Prostate gland (tissue), 2 donors: ENCODE data around the gene NEURL1. TPM values are rescaled to one million over a fixed set of nuclear protein-coding genes. Genes with fewer than 3 reads are reported as not detected.

Experiments
- DNase-seq: peaks from one replicate; pipeline ENCODE4 v3.0.0-alpha.2; 2019; ENCODE audit warnings: low spot score
- H3K27ac ChIP-seq, 2 donors: fragments of 200-600 bp; sonication (generic); 2 replicates each; pipeline ENCODE4 v1.5.1; 2017 to 2019
- H3K27me3 ChIP-seq: fragments of 200-600 bp; sonication (generic); replicated peaks from 2 replicates; pipeline ENCODE4 v1.5.1; 2019; ENCODE audit not compliant: insufficient read depth
- H3K36me3 ChIP-seq, 2 donors: fragments of 200-600 bp; sonication (generic); 1 replicate in 1 of 2; 2 replicates in 1 of 2; pipeline versions ENCODE4 v1.5.1 to v1.8.1; 2017 to 2019
- H3K4me1 ChIP-seq: fragments of 200-600 bp; sonication (generic); replicated peaks from 2 replicates; pipeline ENCODE4 v1.5.1; 2019
- H3K4me3 ChIP-seq, 2 donors: fragments of 200-600 bp; sonication (generic); 2 replicates each; pipeline ENCODE4 v1.5.1; 2017 to 2019
- H3K9me3 ChIP-seq: fragments of 200-600 bp; sonication (generic); 2 replicates; pipeline ENCODE4 v1.5.1; 2017
- POLR2A ChIP-seq: fragments of 450-650 bp; IDR thresholded peaks from one replicate; pipeline ENCODE4 v1.6.1; 2016; ENCODE audit warnings: antibody characterized with exemption, mild to moderate bottlenecking
- POLR2AphosphoS5 ChIP-seq: sonication (generic); formaldehyde crosslinking; IDR thresholded peaks from one replicate; pipeline ENCODE4 v1.6.1; 2017; ENCODE audit warnings: antibody characterized with exemption
- WGBS: methylation state at CpG from one replicate; pipeline ENCODE4 v1.1.5; 2018; 5-methylcytosine and 5-hydroxymethylcytosine counted together
- intact Hi-C: fragments of 100-400 bp; cut with DNase I; formaldehyde crosslinking; loops from one replicate; pipeline ENCODE4 v1.14.2; 2022
- total RNA-seq, 2 donors: library from RNA; depleted of rRNA; stranded (reverse); fragments of >200 nt; gene quantifications; one replicate each; pipeline ENCODE4 v1.1.0, GENCODE V29; 2016
- TF ChIP-seq, protein P1 (sequence below), 4 experiments: fragments of 200-600 bp in 2 of 4; fragments of 450-650 bp in 2 of 4; sonication (generic) in 2 of 4; IDR thresholded peaks; 1 replicate in 3 of 4; 2 replicates in 1 of 4; pipeline ENCODE4 v1.5.1; 2016 to 2019; ENCODE audit warnings: antibody characterized with exemption in 4 of 4, mild to moderate bottlenecking in 2 of 4, moderate library complexity in 2 of 4

NEURL1 gene
- total RNA-seq, 2 donors from 2014 or later = 0.96 to 10.5 TPM

DNA sequence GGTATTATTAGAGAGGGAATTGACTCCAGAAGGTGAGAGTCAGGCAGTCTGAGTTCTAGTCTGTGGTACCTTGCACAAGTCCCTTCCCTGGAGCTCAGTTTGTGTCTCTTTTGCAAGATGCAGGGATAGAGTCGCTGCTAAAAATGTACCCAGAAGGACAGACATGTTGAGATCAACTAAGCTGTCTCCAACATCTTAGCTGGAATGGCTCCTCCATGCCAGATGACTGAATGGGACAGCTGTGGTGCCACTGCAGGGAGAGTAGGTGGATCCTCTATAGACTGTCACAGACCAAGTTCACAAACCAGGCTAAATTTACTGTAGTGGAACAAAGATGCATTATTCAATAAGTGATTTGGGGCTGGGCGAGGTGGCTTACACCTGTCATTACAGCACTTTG lies 120.1 kb downstream of the NEURL1 start:
- H3K4me3 ChIP-seq = no peak overlapping the region
- no peak for DNase-seq
- TF ChIP-seq, protein P1, sequence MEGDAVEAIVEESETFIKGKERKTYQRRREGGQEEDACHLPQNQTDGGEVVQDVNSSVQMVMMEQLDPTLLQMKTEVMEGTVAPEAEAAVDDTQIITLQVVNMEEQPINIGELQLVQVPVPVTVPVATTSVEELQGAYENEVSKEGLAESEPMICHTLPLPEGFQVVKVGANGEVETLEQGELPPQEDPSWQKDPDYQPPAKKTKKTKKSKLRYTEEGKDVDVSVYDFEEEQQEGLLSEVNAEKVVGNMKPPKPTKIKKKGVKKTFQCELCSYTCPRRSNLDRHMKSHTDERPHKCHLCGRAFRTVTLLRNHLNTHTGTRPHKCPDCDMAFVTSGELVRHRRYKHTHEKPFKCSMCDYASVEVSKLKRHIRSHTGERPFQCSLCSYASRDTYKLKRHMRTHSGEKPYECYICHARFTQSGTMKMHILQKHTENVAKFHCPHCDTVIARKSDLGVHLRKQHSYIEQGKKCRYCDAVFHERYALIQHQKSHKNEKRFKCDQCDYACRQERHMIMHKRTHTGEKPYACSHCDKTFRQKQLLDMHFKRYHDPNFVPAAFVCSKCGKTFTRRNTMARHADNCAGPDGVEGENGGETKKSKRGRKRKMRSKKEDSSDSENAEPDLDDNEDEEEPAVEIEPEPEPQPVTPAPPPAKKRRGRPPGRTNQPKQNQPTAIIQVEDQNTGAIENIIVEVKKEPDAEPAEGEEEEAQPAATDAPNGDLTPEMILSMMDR (IDR thresholded peaks at IDR 0.05) = no peak
- TF ChIP-seq POLR2A = no peak
- no peak for TF ChIP-seq POLR2AphosphoS5
- H3K9me3 ChIP-seq = no peaks in the 10 kb centered on the region
- WGBS = 87% methylated on average over 2 of the region's 2 CpGs
- no peaks in the 10 kb centered on the region for H3K4me1 ChIP-seq
- H3K27ac ChIP-seq = no peak overlapping the region
- intact Hi-C loops = no loop called here
- no peaks in the 10 kb centered on the region for H3K27me3 ChIP-seq
- H3K36me3 ChIP-seq = peaks cover 0 to 7% of the 10 kb centered on the region in 2 donors

DNA sequence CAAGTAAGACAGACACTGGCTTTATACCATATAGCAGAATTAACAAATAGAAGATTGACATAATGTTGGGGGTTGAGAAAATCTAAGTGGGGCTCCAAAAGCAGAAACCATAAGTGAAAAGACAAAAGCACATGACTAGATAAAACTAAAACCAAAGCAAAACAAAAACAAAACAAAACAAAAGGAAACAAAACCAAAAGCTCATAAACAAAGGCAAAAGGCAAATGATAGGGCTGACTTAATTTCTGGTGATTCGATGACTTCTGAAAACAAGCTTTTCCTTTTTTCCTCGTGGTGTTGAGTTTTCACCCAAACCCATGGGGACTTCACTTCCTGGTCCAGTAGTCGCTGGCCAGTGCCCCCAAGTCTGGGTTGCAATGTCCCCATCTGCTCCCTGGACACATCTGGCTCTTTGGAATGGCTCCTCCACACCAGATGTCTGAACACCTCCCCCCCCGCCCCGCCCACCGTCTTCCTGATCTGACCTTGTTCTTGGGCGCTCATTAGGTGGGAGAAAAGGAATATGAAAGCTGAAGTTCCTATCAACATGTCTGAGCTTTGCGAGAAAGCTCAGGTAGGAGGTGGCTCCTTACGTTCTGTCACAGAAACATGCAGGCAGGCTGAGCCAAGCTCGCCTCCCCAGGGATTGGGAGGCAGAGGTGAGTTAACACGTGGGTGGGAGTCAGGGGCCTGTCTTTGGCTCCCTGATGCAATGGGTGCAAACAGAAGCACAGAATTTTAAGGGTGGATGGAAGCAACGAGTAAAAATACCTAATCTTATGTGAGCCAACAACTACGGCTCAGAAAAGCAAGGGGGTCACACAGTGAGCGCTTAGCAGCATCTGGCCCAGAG lies 121.0 kb downstream of the NEURL1 start:
- intact Hi-C loops = no loop called here
- H3K4me3 ChIP-seq = no peak overlapping the region
- 67% methylated on average over 14 of the region's 14 CpGs for WGBS
- no peaks in the 10 kb centered on the region for H3K9me3 ChIP-seq
- no peak for DNase-seq
- no peaks in the 10 kb centered on the region for H3K27me3 ChIP-seq
- TF ChIP-seq, protein P1 (IDR thresholded peaks at IDR 0.05) = no peak
- TF ChIP-seq POLR2AphosphoS5 = no peak
- TF ChIP-seq POLR2A = no peak
- peaks cover 0 to 7% of the 10 kb centered on the region in 2 donors for H3K36me3 ChIP-seq
- no peaks in the 10 kb centered on the region for H3K4me1 ChIP-seq
- no peak overlapping the region for H3K27ac ChIP-seq

DNA sequence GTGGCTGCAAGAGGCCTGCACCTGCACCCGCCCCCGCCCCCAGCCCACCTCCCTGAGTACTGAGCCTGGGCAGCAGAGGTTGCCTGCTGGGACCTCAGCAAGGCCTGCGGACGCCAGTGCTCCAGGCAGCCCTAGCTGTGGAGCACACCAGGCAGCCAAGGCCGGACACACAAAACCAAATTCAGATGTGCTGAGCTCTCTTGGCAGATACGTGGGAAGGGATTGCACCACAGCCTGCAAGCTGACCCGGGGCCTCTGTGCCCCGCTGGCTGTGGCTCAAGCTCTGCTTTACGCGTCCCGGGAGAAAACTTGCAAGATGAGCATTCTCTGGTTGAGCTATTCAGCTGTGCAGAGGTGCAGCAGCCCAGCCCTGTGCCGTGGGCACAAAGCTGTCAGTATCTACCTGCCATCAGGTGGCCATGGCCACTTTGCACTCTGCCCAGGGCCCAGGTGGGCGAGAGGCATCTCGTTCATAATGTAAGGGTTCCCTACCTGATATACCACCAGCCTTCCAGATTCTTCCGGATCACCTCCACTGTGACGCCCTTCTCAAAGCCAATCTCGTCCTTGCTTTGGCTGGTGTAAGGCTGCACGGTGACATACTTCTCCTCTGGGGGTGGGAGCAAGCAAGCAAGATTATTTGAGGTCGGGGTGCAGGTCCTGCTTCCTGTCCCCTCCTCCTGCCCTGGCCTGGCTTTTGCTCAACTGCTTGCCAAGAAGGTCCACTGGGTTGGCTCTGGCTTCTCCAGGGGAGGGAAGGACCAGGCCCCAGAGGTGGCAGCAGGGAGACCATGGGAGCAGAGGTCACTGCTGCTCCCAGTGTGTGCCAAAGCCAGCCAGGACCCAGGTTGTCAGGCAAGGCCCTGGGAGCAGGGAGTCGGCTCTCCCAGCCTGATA lies 123.4 kb downstream of the NEURL1 start:
- no peak for DNase-seq
- H3K27me3 ChIP-seq = no peaks in the 10 kb centered on the region
- H3K27ac ChIP-seq = no peak overlapping the region
- TF ChIP-seq, protein P1 (IDR thresholded peaks at IDR 0.05) = no peak
- no peak for TF ChIP-seq POLR2A
- no peak overlapping the region for H3K4me3 ChIP-seq
- no peaks in the 10 kb centered on the region for H3K4me1 ChIP-seq
- 67% methylated on average over 17 of the region's 20 CpGs for WGBS
- peaks cover 0 to 7% of the 10 kb centered on the region in 2 donors for H3K36me3 ChIP-seq
- H3K9me3 ChIP-seq = no peaks in the 10 kb centered on the region
- intact Hi-C loops = loop anchor here (2.0 kb wide), 1 partner anchor 44 kb away; no protein-coding TSS in a partner anchor

DNA sequence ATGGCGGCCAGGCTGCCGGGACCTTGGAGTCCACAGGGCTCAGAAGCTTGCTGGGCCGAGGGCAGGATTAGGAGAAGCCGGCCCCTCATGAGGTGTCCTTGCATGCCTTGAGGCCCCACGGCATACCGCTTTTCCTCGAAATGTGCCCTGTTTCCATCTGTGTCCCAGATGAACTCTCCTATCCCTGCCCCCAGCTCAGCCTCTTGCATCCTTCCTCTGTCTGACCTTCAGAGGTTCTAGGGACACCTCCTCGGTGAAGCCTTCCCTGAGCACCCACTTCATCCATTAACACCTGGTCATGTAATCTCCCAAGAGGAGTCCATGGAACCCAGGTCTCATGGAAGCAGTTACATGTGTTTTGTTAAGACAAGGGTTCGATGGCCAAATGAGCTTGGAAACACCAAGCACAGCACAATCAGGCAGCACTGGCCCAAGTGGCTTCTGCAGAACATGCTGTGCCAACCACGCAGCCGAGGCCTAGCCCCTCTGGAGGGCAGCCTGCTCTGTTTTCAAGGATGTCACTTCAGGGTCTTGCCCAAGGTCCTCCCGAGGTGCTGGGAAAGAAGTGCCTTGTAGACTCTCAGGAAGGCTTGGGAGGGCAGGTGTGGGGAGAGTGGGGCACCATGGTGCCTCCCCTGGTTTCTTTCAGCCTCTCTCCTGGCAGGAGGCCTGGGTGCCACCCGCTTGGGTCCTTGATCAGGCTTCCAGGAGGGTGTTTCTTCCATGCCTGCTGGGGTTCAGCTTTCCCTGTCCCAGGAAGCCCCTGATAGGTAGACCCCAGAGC lies 124.3 kb downstream of the NEURL1 start:
- TF ChIP-seq POLR2A = no peak
- no peak for TF ChIP-seq POLR2AphosphoS5
- TF ChIP-seq, protein P1 (IDR thresholded peaks at IDR 0.05) = no peak
- Histone ChIP-seq H3K4me1 (no peaks in the 10 kb centered on the region), H3K27me3 (no peaks in the 10 kb centered on the region), H3K36me3 (peaks cover 0 to 1% of the 10 kb centered on the region in 2 donors), H3K27ac (no peak overlapping the region), H3K9me3 (no peaks in the 10 kb centered on the region), H3K4me3 (no peak overlapping the region)
- intact Hi-C loops = loop anchor here (2.0 kb wide), 1 partner anchor 43 kb away; no protein-coding TSS in a partner anchor
- no peak for DNase-seq
- 89% methylated on average over 13 of the region's 13 CpGs for WGBS
